ENCODE results near the gene ERRFI1.
"Not testable (repeated sequence)": the region's sequence is repeated elsewhere in the genome, so short reads cannot be mapped to it uniquely, and the experiment has no call there.

DNA sequence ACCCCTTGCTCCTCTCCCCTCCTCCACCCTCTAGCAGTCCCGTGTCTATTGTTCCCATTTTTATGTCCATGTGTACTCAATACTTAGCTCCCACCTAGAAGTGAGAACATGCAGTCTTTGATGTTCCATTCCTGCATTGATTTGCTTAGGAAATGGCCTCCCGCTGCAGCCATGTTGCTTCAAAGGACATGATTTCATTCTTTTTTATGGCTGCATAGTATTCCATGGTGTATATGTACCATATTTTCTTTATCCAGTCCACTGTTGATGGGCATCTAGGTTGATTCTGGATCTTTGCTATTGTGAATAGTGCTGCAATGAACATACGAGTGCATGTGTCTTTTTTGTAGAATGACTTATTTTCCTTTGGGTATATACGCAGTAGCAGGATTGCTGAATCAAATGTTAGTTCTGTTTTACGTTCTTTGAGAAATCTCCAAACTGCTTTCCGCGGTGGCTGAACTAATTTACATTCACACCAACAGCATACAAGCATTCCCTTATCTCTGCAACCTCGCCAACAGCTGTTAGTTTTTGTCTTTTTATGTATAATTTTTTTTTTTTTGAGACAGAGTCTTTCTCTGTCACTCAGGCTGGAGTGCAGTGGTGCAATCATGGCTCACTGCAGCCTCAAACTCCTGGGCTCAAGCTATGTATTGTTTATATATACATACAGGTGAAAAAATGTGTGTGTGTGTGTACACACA lies 43.7 kb upstream of the ERRFI1 start:
- not testable (repeated sequence) for TF ChIP-seq EZH2 (IDR thresholded peaks at IDR 0.05); POLR2AphosphoS5 (IDR thresholded peaks at IDR 0.05; ENCODE audit: borderline replicate concordance, low read depth, low read length); FOXP2 (optimal IDR thresholded peaks at IDR 0.05; ENCODE audit: control extremely low read depth, extremely low read length, insufficient read depth)
